MM.1S (cell line): ENCODE results near the gene CNNM1.

Experiments
- DNase-seq: peaks from one replicate; pipeline ENCODE4 v3.0.0-alpha.2; 2015
- H2AFZ ChIP-seq: fragments of 300-600 bp; sonication (generic); 2 replicates; pipeline ENCODE4 v1.6.0; 2016; ENCODE audit warnings: antibody characterized with exemption, low read length
- H3F3A ChIP-seq: fragments of 300-600 bp; sonication (generic); 2 replicates; pipeline ENCODE4 v1.6.1; 2016; ENCODE audit warnings: mild to moderate bottlenecking, antibody characterized with exemption, low read length, moderate library complexity, mixed read lengths; ENCODE audit not compliant: insufficient read depth
- H3K27ac ChIP-seq: fragments of 300-600 bp; sonication (generic); 2 replicates; pipeline ENCODE4 v1.5.1; 2016; ENCODE audit warnings: mild to moderate bottlenecking, low read length
- H3K27me3 ChIP-seq: fragments of 300-600 bp; sonication (generic); replicated peaks from 2 replicates; pipeline ENCODE4 v1.6.0; 2016; ENCODE audit warnings: low read length; ENCODE audit not compliant: insufficient read depth
- H3K36me3 ChIP-seq: fragments of 300-600 bp; sonication (generic); replicated peaks from 2 replicates; pipeline ENCODE4 v1.6.1; 2016; ENCODE audit warnings: mild to moderate bottlenecking, low read length, mixed read lengths; ENCODE audit not compliant: insufficient read depth
- H3K4me1 ChIP-seq: fragments of 300-600 bp; sonication (generic); 2 replicates; pipeline ENCODE4 v1.6.1; 2016; ENCODE audit warnings: low read length, mixed read lengths
- H3K4me2 ChIP-seq: fragments of 300-600 bp; sonication (generic); 2 replicates; pipeline ENCODE4 v1.6.0; 2016; ENCODE audit warnings: low read depth, low read length
- H3K4me3 ChIP-seq: fragments of 300-600 bp; sonication (generic); 2 replicates; pipeline ENCODE4 v1.5.1; 2016; ENCODE audit warnings: low read length, mixed read lengths
- H3K79me2 ChIP-seq: fragments of 300-600 bp; sonication (generic); 2 replicates; pipeline ENCODE4 v1.6.1; 2016; ENCODE audit warnings: mixed run types, low read length, mixed read lengths
- H3K9ac ChIP-seq: fragments of 300-600 bp; sonication (generic); 2 replicates; pipeline ENCODE4 v1.6.1; 2016; ENCODE audit warnings: low read length, mixed read lengths
- H3K9me2 ChIP-seq: fragments of 300-600 bp; sonication (generic); replicated peaks from 2 replicates; pipeline ENCODE4 v1.6.1; 2016; ENCODE audit warnings: mild to moderate bottlenecking, low read length, mixed read lengths; ENCODE audit not compliant: insufficient read depth
- H3K9me3 ChIP-seq: fragments of 300-600 bp; sonication (generic); replicated peaks from 2 replicates; pipeline ENCODE4 v1.6.1; 2016; ENCODE audit warnings: mild to moderate bottlenecking, low read length, mixed read lengths; ENCODE audit not compliant: insufficient read depth
- H4K20me1 ChIP-seq: fragments of 300-600 bp; sonication (generic); 2 replicates; pipeline ENCODE4 v1.6.1; 2016; ENCODE audit warnings: mild to moderate bottlenecking, low read length, moderate library complexity, mixed read lengths; ENCODE audit not compliant: insufficient read depth
- CTCF ChIP-seq: fragments of 300-600 bp; sonication (generic); IDR thresholded peaks from 2 replicates; pipeline ENCODE4 v1.5.1; 2016; ENCODE audit warnings: antibody characterized with exemption, low read length, mixed read lengths
- EZH2 ChIP-seq: fragments of 300-600 bp; sonication (generic); optimal IDR thresholded peaks from 2 replicates; pipeline ENCODE3; 2017; ENCODE audit warnings: low read depth, mild to moderate bottlenecking, antibody characterized with exemption, low read length, mixed read lengths
- EZH2phosphoT487 ChIP-seq: fragments of 300-600 bp; sonication (generic); IDR thresholded peaks from 2 replicates; pipeline ENCODE4 v1.6.1; 2018; ENCODE audit warnings: antibody characterized with exemption, low read length

CNNM1 gene

GRCh38 chr10:99387071-99387470, 57.9 kb downstream of the CNNM1 start:
- Histone ChIP-seq H3K4me3 (no peak overlapping the region), H3K36me3 (no peaks in the 10 kb centered on the region), H3K9ac (no peak overlapping the region), H3K9me3 (no peaks in the 10 kb centered on the region), H3K4me1 (peaks cover 34% of the 10 kb centered on the region), H3K27me3 (no peaks in the 10 kb centered on the region), H3F3A (peaks cover 4% of the 10 kb centered on the region; the same call in 1 of the 2 replicates), H2AFZ (no peak overlapping the region), H3K79me2 (no peaks in the 10 kb centered on the region), H3K27ac (no peak overlapping the region), H3K9me2 (no peaks in the 10 kb centered on the region), H4K20me1 (no peaks in the 10 kb centered on the region), H3K4me2 (no peak overlapping the region)
- no peak for DNase-seq
- TF ChIP-seq CTCF (no peak), EZH2 (no peak), EZH2phosphoT487 (no peak)

GRCh38 chr10:99387541-99387940, 58.4 kb downstream of the CNNM1 start:
- no peaks in the 10 kb centered on the region for H3K27me3 ChIP-seq
- peaks cover 32% of the 10 kb centered on the region for H3K4me1 ChIP-seq
- H2AFZ ChIP-seq, result no peak overlapping the region
- H3K36me3 ChIP-seq, result no peaks in the 10 kb centered on the region
- H3K4me3 ChIP-seq, result no peak overlapping the region
- H4K20me1 ChIP-seq, result no peaks in the 10 kb centered on the region
- H3K4me2 ChIP-seq, result no peak overlapping the region
- H3K27ac ChIP-seq, result no peak overlapping the region
- H3K79me2 ChIP-seq, result no peaks in the 10 kb centered on the region
- H3K9me3 ChIP-seq, result no peaks in the 10 kb centered on the region
- no peak for DNase-seq
- TF ChIP-seq EZH2 (no peak), CTCF (no peak), EZH2phosphoT487 (no peak)
- peaks cover 4% of the 10 kb centered on the region; the same call in 1 of the 2 replicates for H3F3A ChIP-seq
- no peak overlapping the region for H3K9ac ChIP-seq
- no peaks in the 10 kb centered on the region for H3K9me2 ChIP-seq

DNA sequence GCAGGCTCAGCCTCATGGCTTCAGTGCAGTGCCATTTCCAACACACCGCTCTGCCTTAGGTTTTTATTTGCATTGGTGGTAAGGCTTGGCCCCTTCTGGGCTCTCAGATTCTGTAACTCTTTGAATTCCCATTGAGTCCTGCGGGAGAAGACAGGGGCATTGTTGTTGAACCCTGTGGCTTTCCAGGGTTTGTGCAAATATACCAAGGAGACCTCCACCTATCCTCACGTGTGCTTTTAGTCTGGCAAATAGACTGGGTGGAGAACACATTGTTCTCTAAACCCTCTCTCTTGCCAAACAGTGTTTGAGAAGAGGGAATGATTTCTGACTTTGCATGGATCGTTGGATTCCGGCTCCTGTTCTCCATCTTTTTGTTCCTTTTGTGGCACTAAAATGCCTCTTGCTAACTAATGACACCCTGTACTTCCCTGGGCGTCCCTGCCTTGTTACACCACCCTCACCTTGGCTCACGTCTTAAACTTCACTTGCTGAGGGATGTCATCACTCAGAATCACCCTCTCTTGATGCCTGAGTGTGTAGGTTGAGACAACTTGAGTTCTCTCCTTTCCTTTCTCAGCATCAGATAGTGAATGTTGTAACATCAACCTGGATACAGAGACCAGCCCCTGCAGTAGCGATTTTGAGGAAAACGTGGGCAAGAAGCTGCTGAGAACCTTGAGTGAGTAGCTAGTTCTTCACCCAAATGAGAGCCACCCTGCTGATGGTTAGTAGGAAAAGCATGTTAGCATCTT, 60.7 kb downstream of the CNNM1 start:
- Histone ChIP-seq H3K4me1 (peaks cover 35% of the 10 kb centered on the region), H3K36me3 (no peaks in the 10 kb centered on the region), H3F3A (peaks cover 4% of the 10 kb centered on the region; the same call in 1 of the 2 replicates), H4K20me1 (no peaks in the 10 kb centered on the region), H3K27me3 (no peaks in the 10 kb centered on the region), H3K9ac (no peak overlapping the region), H3K27ac (no peak overlapping the region), H3K4me3 (no peak overlapping the region), H3K4me2 (no peak overlapping the region), H3K9me3 (no peaks in the 10 kb centered on the region), H2AFZ (no peak overlapping the region), H3K9me2 (no peaks in the 10 kb centered on the region), H3K79me2 (no peaks in the 10 kb centered on the region)
- DNase-seq, result no peak
- TF ChIP-seq CTCF (no peak), EZH2phosphoT487 (no peak), EZH2 (no peak)
